ENCODE results near the gene NOXA1. TPM values are rescaled to one million over a fixed set of nuclear protein-coding genes. Genes with fewer than 3 reads are reported as not detected.

The NOXA1 gene
- total RNA-seq, 1 donor from 2014 or later = 0.89 TPM

GRCh38 chr9:137428841-137429545 is 5.8 kb downstream of the NOXA1 start:
- no peaks in the 10 kb centered on the region for H3K36me3 Mint-ChIP-seq (ENCODE audit: low read depth)
- no peak overlapping the region for H3K27ac Mint-ChIP-seq (ENCODE audit: unreplicated experiment)
- H3K9me3 Mint-ChIP-seq = no peaks in the 10 kb centered on the region
- H3K27me3 Mint-ChIP-seq (ENCODE audit: low read depth) = peaks cover 3% of the 10 kb centered on the region
- TF ChIP-seq, protein P1, sequence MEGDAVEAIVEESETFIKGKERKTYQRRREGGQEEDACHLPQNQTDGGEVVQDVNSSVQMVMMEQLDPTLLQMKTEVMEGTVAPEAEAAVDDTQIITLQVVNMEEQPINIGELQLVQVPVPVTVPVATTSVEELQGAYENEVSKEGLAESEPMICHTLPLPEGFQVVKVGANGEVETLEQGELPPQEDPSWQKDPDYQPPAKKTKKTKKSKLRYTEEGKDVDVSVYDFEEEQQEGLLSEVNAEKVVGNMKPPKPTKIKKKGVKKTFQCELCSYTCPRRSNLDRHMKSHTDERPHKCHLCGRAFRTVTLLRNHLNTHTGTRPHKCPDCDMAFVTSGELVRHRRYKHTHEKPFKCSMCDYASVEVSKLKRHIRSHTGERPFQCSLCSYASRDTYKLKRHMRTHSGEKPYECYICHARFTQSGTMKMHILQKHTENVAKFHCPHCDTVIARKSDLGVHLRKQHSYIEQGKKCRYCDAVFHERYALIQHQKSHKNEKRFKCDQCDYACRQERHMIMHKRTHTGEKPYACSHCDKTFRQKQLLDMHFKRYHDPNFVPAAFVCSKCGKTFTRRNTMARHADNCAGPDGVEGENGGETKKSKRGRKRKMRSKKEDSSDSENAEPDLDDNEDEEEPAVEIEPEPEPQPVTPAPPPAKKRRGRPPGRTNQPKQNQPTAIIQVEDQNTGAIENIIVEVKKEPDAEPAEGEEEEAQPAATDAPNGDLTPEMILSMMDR (conservative IDR thresholded peaks at IDR 0.05) = no peak
- no peak for DNase-seq (ENCODE audit: low read depth, low spot score)
- no peaks in the 10 kb centered on the region for H3K4me1 Mint-ChIP-seq
- H3K4me3 Mint-ChIP-seq = no peak overlapping the region

- TF ChIP-seq, protein P1 (conservative IDR thresholded peaks at IDR 0.05) = no peak
- H3K9me3 Mint-ChIP-seq = no peaks in the 10 kb centered on the region
- DNase-seq (ENCODE audit: low read depth, low spot score) = no peak
- H3K27ac Mint-ChIP-seq (ENCODE audit: unreplicated experiment) = no peak overlapping the region
- H3K36me3 Mint-ChIP-seq (ENCODE audit: low read depth) = no peaks in the 10 kb centered on the region
- H3K4me3 Mint-ChIP-seq = no peak overlapping the region
- H3K27me3 Mint-ChIP-seq (ENCODE audit: low read depth) = no peaks in the 10 kb centered on the region
- H3K4me1 Mint-ChIP-seq = no peaks in the 10 kb centered on the region
Measured at GRCh38 chr9:137429546-137429890, 6.3 kb downstream of the NOXA1 start.

DNA sequence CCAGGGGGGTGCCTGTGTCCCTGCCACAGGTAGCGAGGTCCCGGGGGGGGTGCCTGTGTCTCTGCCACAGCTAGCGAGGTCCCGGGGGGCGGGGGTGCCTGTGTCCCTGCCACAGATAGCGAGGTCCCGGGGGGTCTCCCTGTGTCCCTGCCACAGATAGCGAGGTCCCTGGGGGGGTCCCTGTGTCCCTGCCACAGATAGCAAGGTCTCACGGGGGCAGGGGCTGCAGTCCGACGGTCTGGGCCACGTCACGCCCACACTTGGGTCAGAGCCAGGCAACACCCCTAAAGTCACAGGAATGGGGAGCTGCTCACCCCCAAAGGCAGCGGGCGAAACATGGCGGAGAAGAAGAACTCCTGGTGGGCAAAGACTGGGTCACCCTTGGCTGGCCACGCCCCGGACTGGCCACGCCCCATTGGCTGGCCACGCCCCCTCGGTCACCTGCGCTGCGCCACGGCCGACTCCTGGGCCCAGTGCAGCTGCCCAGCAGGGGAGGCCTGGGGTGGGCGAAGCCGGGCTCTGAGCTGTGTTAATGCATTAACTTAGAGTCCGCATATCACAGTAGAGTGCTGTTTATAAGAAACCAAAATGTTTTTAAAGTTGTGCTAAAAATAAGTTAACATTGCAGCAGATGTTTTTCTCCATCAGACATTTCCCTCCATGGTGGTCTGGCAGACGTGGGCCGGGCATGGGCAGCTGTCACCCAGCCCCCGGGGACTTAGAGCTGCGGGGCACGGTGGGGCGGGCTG is 7.0 kb downstream of the NOXA1 start:
- Mint-ChIP-seq H3K4me1 (no peaks in the 10 kb centered on the region), H3K9me3 (no peaks in the 10 kb centered on the region), H3K4me3 (no peak overlapping the region), H3K27ac (ENCODE audit: unreplicated experiment) (no peak overlapping the region), H3K27me3 (ENCODE audit: low read depth) (no peaks in the 10 kb centered on the region), H3K36me3 (ENCODE audit: low read depth) (no peaks in the 10 kb centered on the region)
- no peak for DNase-seq (ENCODE audit: low read depth, low spot score)
- TF ChIP-seq, protein P1 (conservative IDR thresholded peaks at IDR 0.05) = no peak

DNA sequence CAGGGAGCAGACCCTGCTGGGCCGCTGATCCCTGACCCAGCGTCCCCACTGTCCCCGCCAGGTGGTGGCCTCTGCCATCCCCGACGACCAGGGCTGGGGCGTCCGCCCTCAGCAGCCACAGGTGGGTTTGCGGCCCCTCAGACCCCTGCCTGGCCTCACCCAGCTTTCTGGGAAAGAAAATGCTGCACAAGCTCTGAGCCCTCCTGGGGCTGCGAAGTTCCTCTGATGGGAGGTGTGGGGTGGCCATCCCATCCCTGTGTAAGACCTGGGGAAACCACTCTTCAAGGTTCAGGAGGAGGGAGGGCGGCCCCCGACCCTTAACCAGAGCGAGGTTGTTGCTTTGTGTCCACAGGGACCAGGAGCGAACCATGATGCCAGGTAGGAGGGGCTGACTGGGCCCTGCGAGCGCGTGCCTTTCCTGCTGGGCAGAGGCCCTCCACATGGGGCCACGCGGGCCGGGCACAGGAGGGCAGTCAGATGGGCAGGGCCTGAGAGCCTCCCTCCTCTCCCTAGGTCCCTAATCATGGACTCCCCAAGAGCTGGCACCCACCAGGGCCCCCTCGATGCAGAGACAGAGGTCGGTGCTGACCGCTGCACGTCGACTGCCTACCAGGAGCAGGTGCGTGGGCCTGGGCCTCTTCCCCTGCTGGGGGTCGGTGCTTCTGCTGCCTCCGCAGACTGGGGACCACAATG is 7.7 kb downstream of the NOXA1 start:
- H3K9me3 Mint-ChIP-seq = no peaks in the 10 kb centered on the region

GRCh38 chr9:137431416-137431931 is 8.3 kb downstream of the NOXA1 start:
- Mint-ChIP-seq H3K9me3 (no peaks in the 10 kb centered on the region), H3K36me3 (ENCODE audit: low read depth) (no peaks in the 10 kb centered on the region), H3K4me1 (no peaks in the 10 kb centered on the region), H3K27ac (ENCODE audit: unreplicated experiment) (no peak overlapping the region), H3K4me3 (no peak overlapping the region), H3K27me3 (ENCODE audit: low read depth) (no peaks in the 10 kb centered on the region)
- TF ChIP-seq, protein P1 (conservative IDR thresholded peaks at IDR 0.05) = no peak
- DNase-seq (ENCODE audit: low read depth, low spot score) = no peak

More for the DNA sequence above, 7.7 kb downstream of the NOXA1 start:
- Mint-ChIP-seq H3K27me3 (ENCODE audit: low read depth) (no peaks in the 10 kb centered on the region), H3K4me3 (no peak overlapping the region), H3K27ac (ENCODE audit: unreplicated experiment) (no peak overlapping the region), H3K4me1 (no peaks in the 10 kb centered on the region), H3K36me3 (ENCODE audit: low read depth) (no peaks in the 10 kb centered on the region)
- no peak for DNase-seq (ENCODE audit: low read depth, low spot score)
- TF ChIP-seq, protein P1 (conservative IDR thresholded peaks at IDR 0.05) = no peak

Data from neural crest cell (in vitro differentiated cells).